BLaER1 (cell line): ENCODE results near the gene DHRS1.

Experiments used
- H3K27ac ChIP-seq: shearing (Covaris generic); formaldehyde crosslinking; 2 replicates; pipeline ENCODE4 v1.8.1; 2022
- H3K27me3 ChIP-seq: shearing (Covaris generic); formaldehyde crosslinking; 2 replicates; pipeline ENCODE4 v1.8.1; 2022
- H3K36me3 ChIP-seq: shearing (Covaris generic); formaldehyde crosslinking; 2 replicates; pipeline ENCODE4 v1.8.1; 2022
- H3K4me1 ChIP-seq: shearing (Covaris generic); formaldehyde crosslinking; 2 replicates; pipeline ENCODE4 v1.8.1; 2022
- H3K4me2 ChIP-seq: shearing (Covaris generic); formaldehyde crosslinking; 2 replicates; pipeline ENCODE4 v1.8.1; 2022
- H3K4me3 ChIP-seq: shearing (Covaris generic); formaldehyde crosslinking; 2 replicates; pipeline ENCODE4 v1.8.1; 2022
- H3K9ac ChIP-seq: shearing (Covaris generic); formaldehyde crosslinking; 2 replicates; pipeline ENCODE4 v1.8.1; 2022
- H3K9me3 ChIP-seq: shearing (Covaris generic); formaldehyde crosslinking; 2 replicates; pipeline ENCODE4 v1.8.1; 2022
- H4K20me1 ChIP-seq: shearing (Covaris generic); formaldehyde crosslinking; 2 replicates; pipeline ENCODE4 v1.8.1; 2022
- Cebpa-rat ChIP-seq: shearing (Covaris generic); IDR thresholded peaks from 2 replicates; pipeline ENCODE4 v1.8.1; 2022

DHRS1 gene

DNA sequence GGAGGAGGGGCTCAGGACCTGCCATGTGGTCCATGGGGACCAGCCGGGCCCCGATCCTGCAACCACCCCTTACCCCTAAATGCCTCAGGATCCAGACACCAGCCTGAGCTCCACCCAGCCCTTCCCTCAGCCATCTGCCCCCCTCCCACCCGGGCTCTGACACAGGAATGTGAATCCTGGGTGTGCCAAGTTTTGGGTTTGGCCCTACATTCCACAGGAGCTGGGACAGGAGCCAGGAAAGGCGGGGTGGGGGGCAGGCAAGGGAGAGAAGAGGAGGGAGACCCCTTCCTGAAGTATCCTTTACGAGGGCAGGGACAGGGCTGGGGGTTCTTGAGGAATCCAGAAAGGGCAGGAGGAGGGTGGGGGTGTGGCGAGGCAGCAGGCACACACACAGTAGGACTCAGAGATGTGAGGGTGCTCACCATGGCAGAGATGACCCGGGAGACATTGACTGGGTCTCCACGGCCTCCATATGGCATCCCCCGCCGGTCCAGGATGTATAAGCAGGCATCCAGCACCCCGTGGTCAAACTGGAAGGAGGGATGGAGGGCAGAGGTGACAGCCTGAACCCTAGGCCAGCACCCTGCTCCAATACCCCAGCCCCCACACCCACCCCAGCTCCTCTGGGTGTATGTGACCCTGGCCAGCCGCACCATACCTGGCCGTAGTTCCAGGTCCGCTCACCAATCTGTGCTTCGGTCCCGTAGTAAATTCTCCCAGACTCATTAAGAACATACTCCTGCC lies 40.1 kb downstream of the DHRS1 start:
- no peak overlapping the region for H3K4me2 ChIP-seq
- H3K4me1 ChIP-seq = no peaks in the 10 kb centered on the region
- no peaks in the 10 kb centered on the region for H4K20me1 ChIP-seq
- H3K36me3 ChIP-seq = peaks cover 8% of the 10 kb centered on the region; the same call in 1 of the 2 replicates
- H3K27ac ChIP-seq = no peak overlapping the region
- TF ChIP-seq Cebpa-rat = no peak
- H3K27me3 ChIP-seq = no peaks in the 10 kb centered on the region
- no peaks in the 10 kb centered on the region for H3K9me3 ChIP-seq
- H3K4me3 ChIP-seq = no peak overlapping the region
- no peak overlapping the region for H3K9ac ChIP-seq

DNA sequence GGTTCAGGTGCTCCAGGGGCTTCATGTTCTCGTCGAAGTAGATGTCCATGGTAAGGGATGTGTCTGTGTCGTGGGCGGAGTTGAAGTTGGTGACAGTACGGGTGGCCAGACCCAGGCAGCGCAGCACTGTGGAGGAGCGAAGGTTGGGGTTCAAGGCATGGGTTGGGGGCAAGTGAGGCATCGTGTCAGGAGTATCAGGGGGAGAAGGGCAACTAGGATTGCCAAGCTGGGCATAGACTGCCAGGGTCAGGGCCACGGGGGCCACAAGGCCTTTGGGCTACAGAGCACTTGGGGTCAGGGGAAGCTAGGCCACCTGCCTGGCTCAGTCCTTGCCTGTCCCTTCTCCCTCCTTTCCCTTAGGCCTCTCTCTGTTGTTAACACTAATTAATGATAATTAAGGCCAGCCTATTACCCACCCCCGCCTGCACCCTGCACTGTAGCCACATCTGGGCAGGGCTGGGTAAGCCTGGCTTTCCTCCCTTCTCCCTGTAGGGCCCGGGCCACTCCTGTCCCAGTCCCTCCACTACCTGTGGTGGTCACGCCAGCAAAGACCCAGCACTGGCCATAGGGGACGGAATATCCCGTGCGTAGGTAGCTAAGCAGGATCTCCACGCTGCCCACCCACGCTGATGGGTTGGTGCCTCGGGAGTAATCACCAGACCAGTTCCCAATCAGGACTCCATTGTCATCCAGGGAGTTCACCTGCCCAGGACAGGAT lies 40.9 kb downstream of the DHRS1 start:
- Histone ChIP-seq H3K4me2 (no peak overlapping the region), H3K27ac (no peak overlapping the region), H4K20me1 (no peaks in the 10 kb centered on the region), H3K27me3 (no peaks in the 10 kb centered on the region), H3K4me3 (no peak overlapping the region), H3K4me1 (no peaks in the 10 kb centered on the region), H3K9me3 (no peaks in the 10 kb centered on the region), H3K36me3 (peaks cover 13% of the 10 kb centered on the region; the same call in 1 of the 2 replicates), H3K9ac (no peak overlapping the region)
- no peak for TF ChIP-seq Cebpa-rat

DNA sequence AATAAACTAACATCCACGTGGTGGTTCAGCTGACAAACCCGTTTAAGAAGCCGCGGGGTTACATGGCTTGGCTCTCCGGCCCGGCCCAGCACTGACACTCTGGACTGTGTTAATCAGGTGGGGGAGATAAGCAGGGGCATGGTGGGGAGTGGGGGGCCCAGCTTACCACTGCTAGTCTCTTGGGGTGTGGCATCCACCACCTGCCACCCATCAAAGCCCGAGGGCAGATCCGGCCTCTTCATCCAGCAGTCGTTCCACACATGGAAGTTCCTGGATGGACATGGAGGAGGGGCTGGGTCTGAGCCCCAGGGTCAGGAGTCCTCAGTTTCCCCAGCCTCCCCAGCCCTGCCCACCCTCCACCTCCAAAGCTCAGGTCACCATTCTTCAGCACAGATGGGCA lies 41.5 kb downstream of the DHRS1 start:
- Histone ChIP-seq H4K20me1 (no peaks in the 10 kb centered on the region), H3K27me3 (no peaks in the 10 kb centered on the region), H3K4me3 (no peak overlapping the region), H3K36me3 (peaks cover 13% of the 10 kb centered on the region; the same call in 1 of the 2 replicates), H3K27ac (no peak overlapping the region), H3K9me3 (no peaks in the 10 kb centered on the region), H3K4me1 (no peaks in the 10 kb centered on the region), H3K4me2 (no peak overlapping the region), H3K9ac (no peak overlapping the region)
- no peak for TF ChIP-seq Cebpa-rat

DNA sequence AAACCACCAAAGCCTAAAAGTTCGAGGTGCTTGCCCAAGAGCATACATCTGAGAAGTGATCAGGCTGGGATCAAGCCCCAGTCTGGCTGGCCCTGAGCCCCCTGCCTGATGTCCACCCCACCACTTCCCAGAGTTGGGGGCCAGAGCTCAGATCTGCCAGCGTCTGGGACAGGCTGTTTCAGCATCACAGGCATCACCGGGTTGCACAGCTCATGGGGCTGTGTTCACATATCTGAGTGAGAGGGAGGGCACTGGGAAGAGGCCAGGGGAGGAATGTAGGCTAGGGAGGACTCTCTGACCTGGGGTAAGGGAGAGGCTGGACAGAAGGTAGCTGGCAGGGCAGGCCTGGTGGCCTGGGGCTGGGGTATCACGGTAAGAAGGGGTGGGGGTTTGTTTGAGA lies 42.6 kb downstream of the DHRS1 start:
- Histone ChIP-seq H4K20me1 (no peaks in the 10 kb centered on the region), H3K36me3 (peaks cover 17% of the 10 kb centered on the region; the same call in 1 of the 2 replicates), H3K27ac (no peak overlapping the region), H3K9me3 (no peaks in the 10 kb centered on the region), H3K9ac (no peak overlapping the region), H3K4me2 (no peak overlapping the region), H3K4me3 (no peak overlapping the region), H3K27me3 (no peaks in the 10 kb centered on the region), H3K4me1 (no peaks in the 10 kb centered on the region)
- TF ChIP-seq Cebpa-rat = no peak

DNA sequence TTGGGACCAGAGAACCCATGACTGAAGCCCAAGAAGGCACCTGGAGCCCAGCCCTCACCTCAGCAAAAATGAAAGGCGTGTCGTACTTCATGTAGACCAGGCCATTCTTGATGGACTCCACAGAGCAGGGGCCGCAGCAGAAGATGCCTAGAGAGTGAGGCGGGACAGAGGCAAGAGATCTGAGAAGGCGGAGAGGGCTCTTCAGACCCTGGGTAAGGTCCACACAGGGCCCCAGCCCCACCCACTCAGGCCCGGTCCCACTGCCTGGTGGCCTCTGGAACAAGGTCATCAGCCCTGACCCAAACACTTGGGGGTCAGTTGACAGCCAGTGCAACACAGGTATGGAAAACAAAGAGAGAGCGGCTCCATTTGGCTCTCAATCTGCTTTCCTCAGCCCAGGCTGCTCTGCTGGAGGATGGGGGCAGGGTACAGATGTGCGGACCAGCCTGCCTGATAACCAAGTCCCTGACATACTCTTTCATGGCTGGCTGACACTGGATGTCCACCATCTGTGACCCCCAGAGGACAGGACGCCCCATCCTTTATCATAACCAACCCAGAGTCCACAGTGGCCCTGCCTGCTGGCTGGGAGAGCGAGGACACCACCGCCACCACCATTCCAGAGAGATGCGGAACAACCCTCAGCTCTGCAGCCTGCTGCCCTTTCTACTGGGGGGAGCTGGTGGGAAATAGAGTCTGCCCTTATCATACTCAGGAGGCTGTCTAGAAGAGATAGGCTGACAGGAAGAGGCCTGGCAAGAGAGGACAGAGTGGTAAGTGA lies 43.5 kb downstream of the DHRS1 start:
- Histone ChIP-seq H3K4me2 (no peak overlapping the region), H4K20me1 (no peaks in the 10 kb centered on the region), H3K4me1 (no peaks in the 10 kb centered on the region), H3K27ac (no peak overlapping the region), H3K4me3 (no peak overlapping the region), H3K36me3 (peaks cover 17% of the 10 kb centered on the region; the same call in 1 of the 2 replicates), H3K9me3 (no peaks in the 10 kb centered on the region), H3K9ac (no peak overlapping the region), H3K27me3 (no peaks in the 10 kb centered on the region)
- no peak for TF ChIP-seq Cebpa-rat

DNA sequence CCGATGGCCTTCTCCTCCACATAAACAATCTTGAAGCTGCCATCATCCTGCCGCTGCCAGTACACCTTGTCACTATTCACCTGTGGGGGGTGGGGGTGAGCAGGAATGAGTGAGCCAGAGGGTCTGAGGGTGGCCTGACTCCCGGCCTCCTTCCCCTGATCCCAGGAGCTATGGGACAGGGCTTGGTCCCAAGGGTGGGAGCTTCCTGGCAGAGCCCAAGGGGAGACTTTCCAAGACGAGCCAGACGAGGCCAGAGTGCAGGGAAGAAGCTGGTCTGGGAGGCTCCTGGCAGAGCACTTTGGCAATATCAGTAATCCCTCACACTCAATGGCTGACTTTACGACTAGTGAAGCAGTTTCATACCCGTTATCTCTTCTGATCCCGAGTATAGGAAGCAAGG lies 44.1 kb downstream of the DHRS1 start:
- H3K4me1 ChIP-seq = peaks cover 6% of the 10 kb centered on the region
- no peak overlapping the region for H3K4me3 ChIP-seq
- no peak for TF ChIP-seq Cebpa-rat
- H3K27me3 ChIP-seq = no peaks in the 10 kb centered on the region
- peaks cover 17% of the 10 kb centered on the region; the same call in 1 of the 2 replicates for H3K36me3 ChIP-seq
- H3K27ac ChIP-seq = no peak overlapping the region
- no peaks in the 10 kb centered on the region for H3K9me3 ChIP-seq
- no peak overlapping the region for H3K4me2 ChIP-seq
- H3K9ac ChIP-seq = no peak overlapping the region
- no peaks in the 10 kb centered on the region for H4K20me1 ChIP-seq

DNA sequence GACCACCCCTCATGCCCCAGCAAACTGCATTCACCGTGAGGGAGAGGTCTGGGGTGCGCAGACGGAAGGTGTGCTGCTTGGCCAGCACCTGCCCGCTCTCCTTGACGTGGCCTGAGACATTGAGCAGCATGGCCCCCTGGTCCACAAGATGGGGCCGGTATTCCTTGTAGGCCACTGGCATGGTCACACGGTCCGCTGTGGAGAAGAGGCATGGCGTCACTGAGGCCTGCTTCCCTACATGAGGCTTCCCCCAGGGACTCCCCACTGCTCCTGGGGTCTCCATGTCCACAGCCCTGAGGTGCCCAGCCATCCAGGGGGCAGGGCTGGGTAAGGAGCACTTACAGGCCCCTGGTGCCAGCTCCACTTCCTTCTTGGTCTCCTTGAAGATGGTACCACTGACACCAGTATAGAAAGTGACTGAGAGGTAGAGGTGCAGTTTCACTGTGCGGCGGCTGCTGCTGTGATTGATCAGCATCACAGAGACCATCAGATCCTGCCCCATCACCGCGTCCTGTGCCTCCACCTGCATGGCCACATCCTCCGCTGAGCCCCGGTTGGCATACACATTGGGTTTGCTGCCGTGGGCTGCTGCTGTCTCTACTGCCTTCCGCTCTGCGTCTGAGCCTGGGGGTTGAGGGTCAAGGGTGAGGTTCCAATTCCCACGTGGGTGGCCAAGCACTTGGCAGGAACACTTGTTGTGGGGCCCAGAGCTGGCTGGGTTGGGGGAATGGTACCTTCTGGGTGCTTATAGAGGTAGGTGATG lies 44.8 kb downstream of the DHRS1 start:
- no peaks in the 10 kb centered on the region for H4K20me1 ChIP-seq
- no peak overlapping the region for H3K27ac ChIP-seq
- peaks cover 17% of the 10 kb centered on the region; the same call in 1 of the 2 replicates for H3K36me3 ChIP-seq
- no peak overlapping the region for H3K4me2 ChIP-seq
- no peak overlapping the region for H3K9ac ChIP-seq
- no peaks in the 10 kb centered on the region for H3K27me3 ChIP-seq
- no peaks in the 10 kb centered on the region for H3K9me3 ChIP-seq
- no peak overlapping the region for H3K4me3 ChIP-seq
- peaks cover 11% of the 10 kb centered on the region for H3K4me1 ChIP-seq
- TF ChIP-seq Cebpa-rat = no peak

DNA sequence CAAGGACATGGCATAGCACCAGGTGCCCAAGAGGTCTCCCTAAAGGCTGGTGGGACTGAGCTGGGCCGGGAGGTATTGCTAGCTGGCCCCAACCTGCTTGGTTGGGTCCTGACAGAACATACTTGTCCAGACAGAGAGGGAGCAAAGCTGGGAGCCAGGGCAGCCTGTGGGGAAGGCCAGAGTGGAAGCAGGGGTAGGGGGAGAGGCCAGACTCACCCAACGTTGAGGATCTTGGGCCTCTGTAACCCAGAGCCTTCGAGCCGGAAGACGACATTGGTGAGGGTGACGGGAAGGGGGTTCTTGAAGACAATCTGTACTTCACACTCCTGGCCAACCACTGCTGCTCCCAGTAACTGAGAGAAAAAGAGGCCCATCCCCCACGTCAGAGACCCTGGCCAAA lies 45.6 kb downstream of the DHRS1 start:
- Histone ChIP-seq H3K4me1 (peaks cover 11% of the 10 kb centered on the region), H4K20me1 (no peaks in the 10 kb centered on the region), H3K9me3 (no peaks in the 10 kb centered on the region), H3K36me3 (peaks cover 17% of the 10 kb centered on the region; the same call in 1 of the 2 replicates), H3K27me3 (no peaks in the 10 kb centered on the region), H3K9ac (no peak overlapping the region), H3K4me2 (no peak overlapping the region), H3K27ac (no peak overlapping the region), H3K4me3 (no peak overlapping the region)
- TF ChIP-seq Cebpa-rat = no peak
